ENCODE measurements around the gene MIEF1. TPM values are rescaled to one million over a fixed set of nuclear protein-coding genes. Genes with fewer than 3 reads are reported as not detected.

MIEF1 gene
- total and polyA plus RNA-seq, 2 of the 8 experiments (the other 6 are each of a cell fraction or from before 2014, with no cell fraction given): 16.8 to 32.7 TPM

- no peak for TF ChIP-seq BACH1 (IDR thresholded peaks at IDR 0.05; ENCODE audit: low read length)
- no peak for TF ChIP-seq JUN (IDR thresholded peaks at IDR 0.05; ENCODE audit: low read depth, low read length)
- no peak for TF ChIP-seq SIN3A (conservative IDR thresholded peaks at IDR 0.05 in 1 of 2, IDR thresholded peaks at IDR 0.05 in 1 of 2; ENCODE audit: low read depth in 1 of 2, low read length in 2 of 2)
- TF ChIP-seq FOSL1 (IDR thresholded peaks at IDR 0.05; ENCODE audit: insufficient read depth, low read depth, low read length): no peak
- TF ChIP-seq CHD1 (IDR thresholded peaks at IDR 0.05; ENCODE audit: low read depth, low read length): no peak
- no peak for TF ChIP-seq POLR2AphosphoS5 (IDR thresholded peaks at IDR 0.05; ENCODE audit: low read depth, low read length)
These were observed 13.4 kb downstream of the MIEF1 start (continued) for GRCh38 chr22:39515266-39516050.
